GM21619 (cell line): ENCODE results near the gene BTBD16.

Experiments
- ATAC-seq: cut with Tn5 transposase; IDR thresholded peaks from one replicate; pipeline ENCODE4 v1.9.1; 2021; ENCODE audit not compliant: unreplicated experiment

BTBD16 gene

DNA sequence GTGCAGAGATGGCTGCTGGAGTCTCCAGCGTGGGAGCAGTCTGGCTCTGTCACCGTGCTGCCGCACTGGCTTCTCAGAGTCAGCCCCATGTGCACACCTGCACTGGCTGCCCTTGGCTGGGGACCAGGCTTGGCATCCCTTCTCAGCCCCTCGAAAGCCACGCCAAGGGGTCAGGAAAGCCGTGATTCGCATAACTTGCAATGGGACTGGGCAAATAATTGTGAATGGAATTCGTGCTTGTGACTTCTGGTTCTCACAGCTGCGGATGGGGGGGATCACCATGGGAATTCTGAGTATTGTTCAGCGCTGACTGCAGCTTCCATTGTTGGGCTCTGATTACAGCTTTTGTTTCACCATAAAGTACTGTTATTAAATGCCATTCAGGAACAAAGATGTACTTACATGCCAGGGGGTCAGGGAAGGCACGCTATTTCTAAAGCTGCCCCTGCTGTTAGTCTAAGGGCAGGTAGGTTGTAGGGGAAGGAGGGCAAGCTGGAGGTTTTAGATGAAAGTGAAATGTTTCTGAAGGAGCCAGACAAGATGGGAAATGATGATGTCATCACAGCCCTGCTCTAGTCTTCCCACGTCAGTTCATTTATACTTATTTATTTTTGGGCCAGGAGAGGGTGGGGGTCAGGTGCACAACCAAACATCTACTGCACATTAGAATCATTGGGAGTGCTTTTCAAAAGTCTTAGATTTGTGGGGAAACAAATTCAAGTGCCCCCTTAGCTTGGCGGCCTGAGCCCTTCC is 97.6 kb downstream of the BTBD16 start:
- no peak for ATAC-seq

DNA sequence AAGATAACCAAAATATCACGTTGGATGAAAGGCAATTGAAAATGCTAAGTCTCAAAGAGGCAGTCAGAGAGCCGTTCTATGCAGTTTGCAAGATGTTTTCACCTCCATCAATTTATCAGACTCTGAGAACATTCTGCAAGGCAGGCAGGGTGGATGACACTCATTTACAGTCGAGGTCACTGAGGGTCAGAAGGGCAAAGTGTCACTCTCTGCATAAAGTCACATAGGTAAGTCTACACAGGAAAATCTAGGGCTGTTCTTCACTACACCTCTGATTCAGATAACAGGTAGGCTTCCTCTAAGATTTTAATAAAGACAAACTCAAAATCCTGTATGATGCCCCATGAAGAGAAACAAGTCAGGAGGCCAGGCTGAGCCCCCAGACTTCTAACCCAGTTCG is 102.0 kb downstream of the BTBD16 start:
- no peak for ATAC-seq

DNA sequence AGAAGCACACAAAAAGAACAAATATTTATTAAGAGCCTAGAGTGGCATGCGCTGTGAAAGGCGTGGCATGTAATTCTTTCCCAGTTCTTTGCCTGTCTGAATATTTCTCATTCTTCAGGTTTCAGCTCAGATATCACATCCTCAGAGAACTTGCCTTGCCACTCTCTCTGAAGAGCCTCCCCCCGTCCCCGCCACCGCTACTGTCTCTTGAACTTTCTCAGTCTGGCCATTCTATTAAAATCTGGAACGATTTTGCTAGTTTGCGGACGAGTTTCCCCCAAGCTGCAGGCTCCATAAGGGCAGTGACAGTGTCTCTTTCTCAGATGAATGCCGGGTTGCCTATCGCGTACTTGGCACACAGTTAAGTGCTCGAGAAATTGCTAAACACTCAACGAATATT is 102.6 kb downstream of the BTBD16 start:
- no peak for ATAC-seq

DNA sequence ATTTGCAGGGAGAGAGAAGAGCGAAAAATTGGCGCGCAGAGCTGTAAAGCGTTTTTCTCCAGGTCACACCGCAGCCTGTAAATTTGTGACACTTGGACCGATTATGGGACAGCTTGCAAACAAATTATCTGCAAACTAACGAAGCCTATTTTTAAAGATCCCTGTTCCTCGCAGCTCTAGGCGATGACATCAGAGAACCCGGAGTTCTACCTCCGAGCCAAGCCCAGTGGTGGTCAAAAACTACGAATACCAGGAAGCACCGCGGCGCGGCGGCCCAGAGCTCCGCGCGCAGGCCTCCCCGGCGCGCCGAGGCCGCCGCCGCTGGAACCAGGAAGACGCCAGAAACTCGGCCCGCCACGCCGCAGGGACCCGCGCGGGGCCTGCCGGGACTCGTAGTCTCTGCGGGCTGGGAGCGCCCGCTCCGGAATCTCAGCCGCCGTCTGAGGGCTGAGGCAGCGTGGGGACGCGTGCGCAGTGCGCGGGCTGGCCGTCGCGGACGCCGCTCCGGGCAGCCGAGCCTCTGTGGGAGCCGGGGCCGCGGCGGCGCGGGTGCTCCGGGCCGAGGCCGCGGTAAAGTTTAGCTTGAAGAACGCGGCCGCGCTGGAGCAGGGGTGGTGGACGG is 103.3 kb downstream of the BTBD16 start, which contains the start of gene PLEKHA1:
Gene PLEKHA1 (plus strand): TSS at position 472 of the 622 bp plus-strand sequence. CDS start 18,493 bp downstream, outside the sequence.
- peak; percentile 89 for ATAC-seq

DNA sequence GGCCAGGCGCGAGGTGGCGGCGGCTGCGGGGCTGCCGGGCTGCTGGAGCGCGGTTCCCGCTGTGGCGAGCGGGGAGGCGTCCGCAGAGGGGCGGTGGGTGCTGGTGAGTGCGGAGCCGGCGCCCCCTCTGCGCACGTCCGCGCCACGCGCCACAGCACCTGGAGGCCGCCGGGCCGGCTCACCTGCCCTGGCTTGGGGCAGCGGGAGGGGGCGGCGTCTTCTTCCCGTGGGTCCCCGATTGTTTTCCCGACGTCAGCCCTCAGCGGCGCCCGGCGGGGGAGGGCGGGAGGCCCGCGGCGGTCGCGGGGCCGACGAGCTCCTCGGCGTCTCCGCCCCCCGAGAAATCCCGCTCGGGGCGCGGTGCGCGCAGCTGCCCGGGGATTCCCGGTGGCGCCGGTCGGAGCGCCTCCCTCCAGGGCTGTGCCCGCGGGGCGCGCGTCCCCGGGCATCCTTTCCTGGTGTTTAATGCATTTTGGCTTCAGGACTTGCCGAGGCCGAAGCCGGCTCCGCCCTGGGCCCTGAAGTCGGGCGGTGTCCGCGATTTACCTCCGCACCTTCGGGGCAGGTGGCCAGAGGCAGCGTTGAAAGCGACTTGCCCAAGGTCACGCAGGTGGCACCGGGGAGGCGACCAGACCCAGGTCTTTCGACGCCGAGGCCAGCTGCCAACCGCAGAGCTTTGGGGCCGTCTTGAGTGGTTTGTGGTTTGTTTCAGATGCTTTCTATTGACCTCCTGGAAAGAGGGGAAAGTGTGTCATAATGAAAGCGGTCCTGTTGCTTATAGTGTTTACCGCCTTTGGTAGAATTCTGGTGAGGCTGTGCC is 104.0 kb downstream of the BTBD16 start:
- peak; percentile 54 for ATAC-seq

DNA sequence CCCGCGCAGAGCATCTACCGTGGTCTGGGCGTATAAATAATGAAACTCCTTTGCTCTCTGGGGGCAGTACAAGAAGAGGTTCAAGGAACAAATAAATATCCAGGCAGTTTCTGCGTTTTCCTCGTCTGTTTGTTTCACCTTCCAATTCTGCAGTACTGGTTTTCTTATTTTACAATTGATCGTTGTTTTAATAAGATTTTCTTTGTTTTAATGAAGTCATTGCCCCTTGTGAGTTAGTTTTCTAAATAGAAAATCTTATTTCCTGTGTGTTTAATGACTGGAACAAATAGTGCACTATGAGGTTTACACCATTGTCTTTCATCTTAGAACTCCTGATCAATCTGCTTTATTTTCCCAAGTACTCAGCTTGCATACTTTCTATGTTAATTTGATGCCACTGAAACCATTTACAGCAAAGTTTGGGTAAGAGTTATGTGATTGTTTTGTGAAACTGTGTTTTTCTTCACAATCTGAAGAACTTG is 104.6 kb downstream of the BTBD16 start:
- ATAC-seq, result no peak

DNA sequence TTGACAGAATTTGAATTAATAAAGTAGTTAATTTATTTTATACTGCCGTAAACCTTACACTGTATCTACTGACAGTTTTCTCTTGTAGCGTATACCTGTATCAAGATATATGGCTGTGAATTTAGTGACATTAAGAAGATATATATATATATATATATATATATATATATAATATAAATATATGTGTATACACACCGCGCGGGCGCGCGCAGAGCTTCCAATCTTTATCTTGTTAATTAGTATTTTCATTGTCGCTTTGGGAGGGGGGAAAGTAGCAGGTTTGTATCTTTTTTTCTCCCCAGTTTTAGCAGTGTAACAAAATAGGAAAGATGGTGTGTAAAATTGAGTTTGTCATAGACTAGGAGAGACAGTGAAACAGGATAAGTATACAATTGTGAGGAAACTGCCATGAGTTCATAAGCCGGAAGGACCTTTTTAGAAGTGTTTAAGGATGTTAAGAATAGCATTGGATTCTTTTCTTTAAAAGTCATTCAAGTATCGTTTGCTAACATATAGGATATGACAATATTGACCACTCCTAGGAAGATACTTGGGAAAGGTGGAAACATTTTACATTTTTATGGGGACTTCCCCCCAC is 105.4 kb downstream of the BTBD16 start:
- ATAC-seq, result no peak

DNA sequence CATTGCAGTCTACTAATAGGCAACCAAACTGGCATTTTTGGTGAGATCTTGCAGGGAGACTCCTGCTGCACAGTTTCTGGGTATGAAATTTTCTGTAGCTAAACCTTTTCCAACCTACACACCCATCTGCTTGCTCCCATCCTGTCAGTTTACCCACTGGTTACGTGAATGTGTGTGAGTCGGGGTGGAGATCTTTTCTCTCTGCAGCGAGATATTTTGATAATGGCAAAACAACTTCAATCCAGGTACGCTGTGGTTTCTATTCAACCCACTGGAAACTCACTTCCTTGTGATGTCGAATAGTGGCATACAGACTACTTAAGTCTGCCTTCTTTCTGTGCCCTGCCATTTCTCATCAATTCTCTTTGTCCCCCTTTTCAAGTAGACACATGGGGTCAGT is 107.9 kb downstream of the BTBD16 start:
- ATAC-seq, result no peak

DNA sequence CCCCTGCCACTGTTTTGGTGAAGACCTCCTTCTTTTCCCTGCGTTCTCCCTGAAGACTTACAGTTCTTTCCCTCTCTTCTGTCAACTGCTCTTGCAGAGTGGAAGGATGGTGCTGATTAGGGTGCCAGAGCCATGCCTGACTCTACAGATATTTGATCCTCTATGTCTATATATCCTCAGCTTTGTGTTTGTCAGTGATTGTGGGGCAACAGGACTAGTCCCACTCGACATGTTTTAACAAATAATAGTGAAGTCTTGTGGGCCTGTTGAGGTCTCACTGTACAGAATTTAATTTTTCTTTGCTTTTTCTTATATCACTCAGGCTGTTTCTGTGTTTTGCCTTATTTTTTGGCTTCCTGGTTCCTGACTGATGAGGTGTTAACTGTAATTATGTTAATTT is 108.4 kb downstream of the BTBD16 start:
- no peak for ATAC-seq

DNA sequence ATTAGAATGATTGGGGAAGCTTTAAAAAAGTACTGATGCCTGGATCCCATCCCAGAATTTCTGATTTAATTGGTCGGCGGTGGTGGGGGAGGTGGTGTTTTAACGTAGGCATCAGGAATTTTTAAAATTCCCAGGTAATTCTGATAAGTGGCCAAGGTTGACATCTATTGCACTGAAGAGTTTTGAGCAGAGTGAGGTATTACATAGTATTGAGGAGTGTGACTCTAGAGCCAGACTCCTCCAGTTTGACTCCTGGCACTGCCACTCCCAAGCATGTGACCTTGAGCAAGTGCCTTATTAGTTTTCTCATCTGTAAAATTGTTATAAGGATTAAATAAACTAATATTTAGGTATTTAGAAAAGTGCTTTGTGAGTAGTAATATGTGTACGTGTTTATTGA is 109.6 kb downstream of the BTBD16 start:
- no peak for ATAC-seq

DNA sequence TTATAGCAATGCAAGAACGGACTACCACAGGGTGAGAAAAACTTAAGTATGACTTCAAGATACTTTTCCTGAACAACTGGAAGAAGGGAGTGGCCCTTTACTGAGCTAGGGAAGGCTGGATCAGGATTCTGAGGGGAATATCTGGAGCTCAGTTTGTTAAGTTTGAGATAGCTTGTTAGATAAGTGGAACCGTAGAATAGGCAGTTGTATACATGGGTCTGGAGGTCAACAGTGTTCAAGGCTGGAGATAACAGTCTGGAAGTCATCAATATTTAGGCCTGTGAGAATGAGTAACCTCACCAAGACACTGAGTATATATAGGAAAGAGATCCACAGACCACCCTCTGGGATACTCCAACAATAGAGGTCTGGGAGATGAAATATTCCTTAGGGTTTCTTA is 110.6 kb downstream of the BTBD16 start:
- ATAC-seq, result no peak

DNA sequence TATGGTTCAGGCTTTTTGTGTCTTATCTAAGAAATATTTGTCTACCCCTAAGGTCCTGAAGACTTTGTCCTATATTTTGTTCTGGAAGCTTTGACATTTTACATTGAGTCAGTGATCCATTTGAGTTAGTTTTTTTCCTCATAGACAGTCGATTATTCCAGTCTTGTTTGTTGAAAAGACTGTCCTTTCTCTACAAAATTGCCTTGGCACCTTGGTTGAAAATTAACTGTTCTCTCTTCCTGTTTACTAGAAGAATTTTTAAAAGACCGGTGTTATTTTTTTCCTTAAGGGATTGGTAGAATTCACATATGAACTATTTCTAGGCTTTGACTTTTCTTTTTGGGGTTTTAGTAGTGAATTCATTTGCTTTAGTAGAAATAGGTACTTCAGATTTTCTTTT is 115.4 kb downstream of the BTBD16 start:
- ATAC-seq, result no peak

DNA sequence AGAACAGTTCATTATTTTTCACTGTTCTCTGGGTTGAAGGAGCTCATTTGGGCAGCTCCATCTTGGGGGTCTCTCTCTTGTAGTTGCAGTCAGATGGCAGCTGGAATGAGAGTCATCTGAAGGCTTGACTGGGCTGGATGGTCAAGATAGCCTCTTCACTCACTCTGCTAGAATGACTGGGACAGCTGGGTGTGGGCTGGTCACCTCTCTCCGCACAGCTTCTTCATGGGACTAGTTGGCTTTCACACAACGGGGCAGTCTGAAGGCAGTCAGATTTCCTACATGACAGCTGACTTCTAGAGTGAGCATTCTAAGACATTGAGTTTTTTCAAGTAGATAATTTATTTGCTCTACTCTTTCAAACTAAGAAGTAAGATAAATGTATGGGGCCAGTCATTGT is 116.5 kb downstream of the BTBD16 start:
- ATAC-seq, result no peak
